Type B pancreatic cell (in vitro differentiated cells): Measurements from ENCODE around the gene CREBL2. TPM values are rescaled to one million over a fixed set of nuclear protein-coding genes. Genes with fewer than 3 reads are reported as not detected.
"Not testable (repeated sequence)": the region's sequence is repeated elsewhere in the genome, so short reads cannot be mapped to it uniquely, and the experiment has no call there.

Experiments
- DNase-seq: peaks from one replicate; pipeline ENCODE4 v3.0.0; 2021; ENCODE audit warnings: mixed read lengths; ENCODE audit not compliant: unreplicated experiment; ENCODE audit errors: extremely low spot score
- H3K27ac Mint-ChIP-seq: 2 replicates; pipeline ENCODE4 v1.8.0; 2021; ENCODE audit warnings: mild to moderate bottlenecking, mixed read lengths
- H3K27me3 Mint-ChIP-seq: 2 replicates; pipeline ENCODE4 v1.8.0; 2021; ENCODE audit warnings: mixed read lengths
- H3K36me3 Mint-ChIP-seq: 2 replicates; pipeline ENCODE4 v1.8.0; 2021; ENCODE audit warnings: mixed read lengths
- H3K4me1 Mint-ChIP-seq: one replicate; pipeline ENCODE4 v1.8.0; 2021; ENCODE audit warnings: mixed read lengths; ENCODE audit not compliant: unreplicated experiment
- H3K4me3 Mint-ChIP-seq: 2 replicates; pipeline ENCODE4 v1.8.0; 2021; ENCODE audit warnings: mild to moderate bottlenecking, mixed read lengths
- H3K9me3 Mint-ChIP-seq: 2 replicates; pipeline ENCODE4 v1.8.0; 2021; ENCODE audit warnings: mixed read lengths
- total RNA-seq: library from RNA; stranded (reverse); gene quantifications from 2 replicates; pipeline ENCODE4 v1.2.1, GENCODE V29; 2021; ENCODE audit warnings: low replicate concordance
- TF ChIP-seq, protein P1 (sequence below): fragments of 200-600 bp; sonication (generic); conservative IDR thresholded peaks from 2 replicates; pipeline ENCODE4 v1.5.0; 2021; ENCODE audit warnings: antibody characterized with exemption, mild to moderate bottlenecking

Gene CREBL2
- total RNA-seq, 1 donor from 2014 or later = 11.9 TPM

DNA sequence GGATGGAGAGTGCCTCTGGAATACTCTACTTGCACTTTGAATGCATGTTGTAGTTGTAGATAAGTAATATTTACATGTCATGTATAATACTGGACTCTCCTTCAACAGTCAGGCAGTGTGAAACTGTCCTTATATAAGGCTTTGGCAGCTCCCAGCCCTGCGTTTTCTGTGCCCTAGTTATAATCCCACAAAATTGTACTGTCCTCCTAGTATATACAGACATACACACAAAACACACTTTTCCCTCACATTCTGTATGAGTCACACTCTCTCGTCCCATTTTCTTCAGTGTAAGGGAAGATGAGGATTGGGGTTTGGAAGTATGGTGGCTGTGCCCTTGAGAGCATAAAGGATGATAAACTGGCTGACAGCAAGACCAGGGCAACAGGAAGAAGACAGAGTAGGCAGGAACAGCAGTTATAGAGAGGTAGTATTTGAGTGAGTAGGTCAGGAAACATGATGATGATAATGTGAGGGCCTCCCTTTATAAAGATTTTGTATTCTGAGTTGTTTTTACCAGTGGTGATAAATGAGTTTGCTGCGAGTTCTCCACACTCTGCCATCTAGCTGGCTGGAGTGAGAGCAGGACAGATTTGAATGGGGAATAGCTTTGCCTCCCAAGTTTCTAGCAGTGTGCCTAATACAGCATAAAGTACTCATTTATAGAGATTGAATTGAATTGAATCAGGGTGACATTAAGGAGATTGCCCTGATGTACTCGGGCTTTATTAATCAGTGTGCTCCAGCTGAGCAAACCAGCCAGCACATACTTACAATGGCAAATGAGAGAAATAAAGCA lies 5.0 kb downstream of the CREBL2 start:
- Mint-ChIP-seq H3K27me3 (no peaks in the 10 kb centered on the region), H3K4me1 (peaks cover 16% of the 10 kb centered on the region), H3K36me3 (peaks cover 41% of the 10 kb centered on the region), H3K27ac (peak overlapping the region; percentile 45), H3K4me3 (peak overlapping the region; percentile 31), H3K9me3 (no peaks in the 10 kb centered on the region)
- no peak for DNase-seq
- TF ChIP-seq, protein P1, sequence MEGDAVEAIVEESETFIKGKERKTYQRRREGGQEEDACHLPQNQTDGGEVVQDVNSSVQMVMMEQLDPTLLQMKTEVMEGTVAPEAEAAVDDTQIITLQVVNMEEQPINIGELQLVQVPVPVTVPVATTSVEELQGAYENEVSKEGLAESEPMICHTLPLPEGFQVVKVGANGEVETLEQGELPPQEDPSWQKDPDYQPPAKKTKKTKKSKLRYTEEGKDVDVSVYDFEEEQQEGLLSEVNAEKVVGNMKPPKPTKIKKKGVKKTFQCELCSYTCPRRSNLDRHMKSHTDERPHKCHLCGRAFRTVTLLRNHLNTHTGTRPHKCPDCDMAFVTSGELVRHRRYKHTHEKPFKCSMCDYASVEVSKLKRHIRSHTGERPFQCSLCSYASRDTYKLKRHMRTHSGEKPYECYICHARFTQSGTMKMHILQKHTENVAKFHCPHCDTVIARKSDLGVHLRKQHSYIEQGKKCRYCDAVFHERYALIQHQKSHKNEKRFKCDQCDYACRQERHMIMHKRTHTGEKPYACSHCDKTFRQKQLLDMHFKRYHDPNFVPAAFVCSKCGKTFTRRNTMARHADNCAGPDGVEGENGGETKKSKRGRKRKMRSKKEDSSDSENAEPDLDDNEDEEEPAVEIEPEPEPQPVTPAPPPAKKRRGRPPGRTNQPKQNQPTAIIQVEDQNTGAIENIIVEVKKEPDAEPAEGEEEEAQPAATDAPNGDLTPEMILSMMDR = no peak

DNA sequence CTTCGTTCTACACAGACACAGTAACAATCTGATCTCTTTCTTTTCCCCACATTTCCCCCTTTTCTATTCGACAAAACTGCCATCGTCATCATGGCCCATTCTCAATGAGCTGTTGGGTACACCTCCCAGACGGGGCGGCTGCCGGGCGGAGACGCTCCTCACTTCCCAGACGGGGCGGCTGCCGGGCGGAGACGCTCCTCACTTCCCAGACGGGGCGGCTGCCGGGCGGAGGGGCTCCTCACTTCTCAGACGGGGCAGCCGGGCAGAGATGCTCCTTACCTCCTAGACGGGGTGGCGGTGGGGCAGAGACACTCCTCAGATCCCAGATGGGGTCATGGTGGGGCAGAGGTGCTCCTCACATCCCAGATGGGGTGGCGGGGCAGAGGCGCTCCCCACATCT lies 6.4 kb downstream of the CREBL2 start:
- DNase-seq, H3K4me3 Mint-ChIP-seq, H3K27ac Mint-ChIP-seq, H3K27me3 Mint-ChIP-seq, H3K9me3 Mint-ChIP-seq: not testable (repeated sequence)
- H3K4me1 Mint-ChIP-seq = peaks cover 16% of the 10 kb centered on the region
- H3K36me3 Mint-ChIP-seq = peaks cover 53% of the 10 kb centered on the region

DNA sequence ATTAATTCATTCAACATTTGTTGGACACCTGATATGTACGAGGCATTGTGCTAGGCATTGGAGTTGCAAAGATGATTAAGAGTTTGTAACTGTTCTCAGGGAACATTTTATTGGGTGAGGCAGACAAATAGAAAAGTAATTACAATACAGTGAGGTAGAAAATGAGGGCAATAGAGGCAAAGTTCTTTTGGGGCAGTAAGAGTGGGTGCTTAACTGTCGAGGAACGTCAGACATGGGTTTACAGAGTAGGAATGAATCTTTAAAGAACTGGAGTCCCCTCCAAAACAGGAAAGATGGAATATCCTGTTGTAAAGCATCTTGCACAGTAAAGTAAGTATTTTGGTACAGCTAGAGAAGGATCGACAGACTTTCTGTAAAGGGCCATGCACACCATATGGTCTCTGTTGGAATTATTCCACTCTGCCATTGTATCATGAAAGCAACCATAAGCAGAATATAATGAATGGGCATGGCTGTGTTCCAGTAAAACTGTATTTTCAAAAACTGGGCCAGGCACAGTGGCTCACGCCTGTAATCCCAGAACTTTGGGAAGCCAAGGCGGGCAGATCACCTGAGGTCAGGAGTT lies 9.1 kb downstream of the CREBL2 start:
- Mint-ChIP-seq H3K4me3 (no peak overlapping the region), H3K36me3 (peaks cover 65% of the 10 kb centered on the region), H3K4me1 (peaks cover 9% of the 10 kb centered on the region), H3K9me3 (peaks cover 8% of the 10 kb centered on the region), H3K27me3 (no peaks in the 10 kb centered on the region), H3K27ac (no peak overlapping the region)
- DNase-seq = no peak
- TF ChIP-seq, protein P1 = no peak

DNA sequence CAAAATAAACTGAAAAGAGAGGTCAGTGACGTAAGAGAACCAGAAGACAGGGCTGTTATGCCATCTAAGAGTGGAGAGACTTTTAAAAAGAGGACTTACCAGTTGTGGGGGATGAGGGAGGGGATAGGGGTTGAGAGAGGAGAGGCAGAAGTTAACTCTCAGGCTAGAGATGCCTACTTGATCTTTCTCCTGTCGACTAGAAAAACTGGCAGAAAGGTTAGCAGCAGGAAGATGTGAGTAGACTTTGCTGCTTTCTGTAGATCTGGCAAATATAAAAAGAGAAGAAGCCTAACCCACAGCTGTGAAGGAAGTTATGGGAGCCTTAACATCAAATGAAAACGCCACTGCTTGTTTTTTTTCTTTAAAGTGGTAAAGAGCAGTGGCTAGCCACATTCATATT lies 10.7 kb downstream of the CREBL2 start:
- no peak for DNase-seq
- peaks cover 58% of the 10 kb centered on the region for H3K36me3 Mint-ChIP-seq
- TF ChIP-seq, protein P1 = no peak

DNA sequence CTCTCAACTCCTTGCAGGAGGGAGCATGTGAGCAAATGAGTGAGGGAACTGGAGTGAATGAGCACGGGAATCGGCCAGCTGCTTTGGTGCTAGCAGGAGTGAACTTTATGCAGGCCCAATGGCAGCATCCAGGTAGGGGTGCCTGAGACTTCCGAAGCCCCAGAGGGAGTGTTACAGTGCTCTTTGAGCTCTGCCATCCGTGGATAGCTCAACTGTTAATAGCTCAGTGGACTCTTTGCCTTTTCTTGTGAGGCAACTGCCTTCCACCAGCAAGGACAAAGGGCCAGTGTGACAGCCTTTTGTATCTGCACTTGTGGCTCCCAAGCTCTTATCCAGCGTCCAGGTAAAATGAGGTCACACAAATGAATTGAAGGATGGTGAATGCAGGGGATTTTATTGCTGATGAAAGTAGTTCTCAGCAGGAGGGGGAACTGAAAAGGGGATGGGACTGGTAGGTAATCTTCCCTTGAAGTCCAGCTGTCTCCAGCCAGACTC lies 12.9 kb downstream of the CREBL2 start:
- H3K36me3 Mint-ChIP-seq = peaks cover 67% of the 10 kb centered on the region
- no peak for DNase-seq
- H3K27ac Mint-ChIP-seq = no peak overlapping the region
- TF ChIP-seq, protein P1 = no peak
- H3K9me3 Mint-ChIP-seq = peaks cover 8% of the 10 kb centered on the region
- H3K27me3 Mint-ChIP-seq = no peaks in the 10 kb centered on the region
- no peak overlapping the region for H3K4me3 Mint-ChIP-seq
- no peaks in the 10 kb centered on the region for H3K4me1 Mint-ChIP-seq

More for the DNA sequence above, 10.7 kb downstream of the CREBL2 start:
- no peak overlapping the region for H3K4me3 Mint-ChIP-seq
- peaks cover 8% of the 10 kb centered on the region for H3K9me3 Mint-ChIP-seq
- no peak overlapping the region for H3K27ac Mint-ChIP-seq
- H3K4me1 Mint-ChIP-seq = no peaks in the 10 kb centered on the region
- H3K27me3 Mint-ChIP-seq = no peaks in the 10 kb centered on the region

DNA sequence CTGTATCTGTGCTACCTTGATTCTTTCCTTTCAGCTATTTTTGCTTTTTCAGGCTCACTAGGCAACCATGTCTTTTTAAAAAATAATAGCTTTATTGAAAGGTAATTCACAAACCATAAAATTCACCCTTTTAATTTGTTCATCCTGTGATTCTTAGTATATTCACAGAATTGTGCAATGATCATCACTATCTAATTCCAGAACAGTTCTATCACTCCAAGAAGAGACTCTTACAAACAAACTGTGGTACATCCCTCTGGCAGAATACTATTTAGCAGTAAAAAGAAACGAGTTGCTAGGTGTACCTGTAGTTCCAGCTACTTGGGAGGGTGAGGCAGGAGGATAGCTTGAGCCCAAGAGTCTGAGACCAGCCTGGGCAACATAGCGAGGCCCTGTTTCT lies 14.8 kb downstream of the CREBL2 start:
- Mint-ChIP-seq H3K27ac (no peak overlapping the region), H3K4me1 (peaks cover 5% of the 10 kb centered on the region), H3K9me3 (peaks cover 8% of the 10 kb centered on the region), H3K27me3 (no peaks in the 10 kb centered on the region), H3K36me3 (peaks cover 52% of the 10 kb centered on the region), H3K4me3 (no peak overlapping the region)
- no peak for DNase-seq
- TF ChIP-seq, protein P1 = no peak
